ENCODE results near the gene ZP3.

DNA sequence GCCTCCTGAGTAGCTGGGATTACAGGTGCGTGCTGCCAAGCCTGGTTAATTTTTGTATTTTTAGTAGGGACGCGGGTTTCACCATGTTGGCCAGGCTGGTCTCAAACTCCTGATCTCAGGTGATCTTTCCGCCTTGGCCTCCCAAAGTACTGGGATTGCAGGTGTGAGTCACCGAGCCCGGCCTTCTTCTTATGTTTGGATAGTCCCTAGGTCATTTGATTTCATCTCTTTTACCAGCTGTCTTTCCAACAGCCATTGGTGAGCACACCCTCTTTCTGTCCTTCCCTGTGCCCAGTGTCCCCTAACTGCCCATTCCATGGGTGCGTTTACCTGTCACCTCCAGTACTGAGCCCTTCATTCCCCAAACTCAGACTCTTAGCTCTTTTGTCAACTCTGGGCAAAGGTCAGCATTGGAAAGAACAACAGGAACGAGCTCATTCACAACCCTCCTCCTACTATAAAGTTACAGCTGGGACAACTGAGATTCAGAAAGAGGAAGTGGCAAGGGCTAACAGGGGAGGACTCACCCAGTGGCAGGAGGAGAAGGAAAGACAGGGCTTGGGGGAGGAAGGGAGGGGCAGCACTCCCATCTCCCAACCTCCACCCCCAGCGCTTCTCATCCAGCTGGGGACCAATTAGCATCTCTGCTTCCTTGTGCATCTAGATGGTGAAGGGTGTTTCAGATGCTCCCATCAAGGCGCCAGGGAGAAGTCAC, 20.8 kb upstream of the ZP3 start:
- no peak for TF ChIP-seq SP1 (IDR thresholded peaks at IDR 0.05)
- TF ChIP-seq TARDBP (IDR thresholded peaks at IDR 0.05), result no peak
- TF ChIP-seq BHLHE40 (IDR thresholded peaks at IDR 0.05; ENCODE audit: borderline replicate concordance), result no peak
- TF ChIP-seq FOXM1 (IDR thresholded peaks at IDR 0.05; ENCODE audit: borderline replicate concordance), result no peak
- no peak for TF ChIP-seq HDGF (IDR thresholded peaks at IDR 0.05; ENCODE audit: borderline replicate concordance)
- TF ChIP-seq FOXA1 (IDR thresholded peaks at IDR 0.05), result no peak
- no peak for TF ChIP-seq NFRKB (IDR thresholded peaks at IDR 0.05)
- TF ChIP-seq SUZ12 (IDR thresholded peaks at IDR 0.05), result no peak
- no peak for TF ChIP-seq ARNT (IDR thresholded peaks at IDR 0.05)
- no peak for TF ChIP-seq FOXK2 (IDR thresholded peaks at IDR 0.05)
- TF ChIP-seq ZNF384 (IDR thresholded peaks at IDR 0.05), result no peak
- no peak for TF ChIP-seq ELF4 (IDR thresholded peaks at IDR 0.05)
- TF ChIP-seq, protein P1, sequence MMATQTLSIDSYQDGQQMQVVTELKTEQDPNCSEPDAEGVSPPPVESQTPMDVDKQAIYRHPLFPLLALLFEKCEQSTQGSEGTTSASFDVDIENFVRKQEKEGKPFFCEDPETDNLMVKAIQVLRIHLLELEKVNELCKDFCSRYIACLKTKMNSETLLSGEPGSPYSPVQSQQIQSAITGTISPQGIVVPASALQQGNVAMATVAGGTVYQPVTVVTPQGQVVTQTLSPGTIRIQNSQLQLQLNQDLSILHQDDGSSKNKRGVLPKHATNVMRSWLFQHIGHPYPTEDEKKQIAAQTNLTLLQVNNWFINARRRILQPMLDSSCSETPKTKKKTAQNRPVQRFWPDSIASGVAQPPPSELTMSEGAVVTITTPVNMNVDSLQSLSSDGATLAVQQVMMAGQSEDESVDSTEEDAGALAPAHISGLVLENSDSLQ (IDR thresholded peaks at IDR 0.05), result no peak

Measured in HEK293T (cell line).